ENCODE results near the gene CRISPLD2.

- TF ChIP-seq EP300 (IDR thresholded peaks at IDR 0.05; ENCODE audit: borderline replicate concordance) (no peak), FOXM1 (IDR thresholded peaks at IDR 0.05; ENCODE audit: borderline replicate concordance, low read depth) (no peak), TAF1 (IDR thresholded peaks at IDR 0.05; ENCODE audit: low read depth) (no peak), CEBPB (IDR thresholded peaks at IDR 0.05) (no peak), NFIC (IDR thresholded peaks at IDR 0.05) (no peak), EGR1 (IDR thresholded peaks at IDR 0.05) (no peak), MAX (IDR thresholded peaks at IDR 0.05) (no peak), REST (IDR thresholded peaks at IDR 0.05; ENCODE audit: low read depth) (no peak), RAD21 (IDR thresholded peaks at IDR 0.05; ENCODE audit: low read depth) (no peak), USF1 (IDR thresholded peaks at IDR 0.05) (no peak), CREB1 (IDR thresholded peaks at IDR 0.05; ENCODE audit: low read depth) (no peak), TCF12 (IDR thresholded peaks at IDR 0.05; ENCODE audit: low read depth) (no peak), TEAD4 (IDR thresholded peaks at IDR 0.05) (no peak)
Observed at GRCh38 chr16:84916178-84916577, 96.4 kb downstream of the CRISPLD2 start.

Measured in Ishikawa (cell line).